SK-N-SH treated with all-trans-retinoic acid at 6 μM for 48 hours (cell line): ENCODE results near the gene PRKCZ.
A peak's percentile ranks its signal among the peaks of the same experiment; 100 is the strongest.

Experiments used
- ATAC-seq: fragments of 200-7000 bp; cut with Tn5 transposase; 3 replicates; pipeline ENCODE4 v1.9.1; 2020; ENCODE audit warnings: mild to moderate bottlenecking, moderate library complexity
- ARNTL ChIP-seq: fragments of 450-650 bp; formaldehyde crosslinking; IDR thresholded peaks from 2 replicates; pipeline ENCODE4 v1.5.0; 2020; ENCODE audit warnings: low read depth, mild to moderate bottlenecking, moderate library complexity, borderline replicate concordance
- BACH2 ChIP-seq: fragments of 250-450 bp; sonication (Bioruptor Pico); IDR thresholded peaks from 2 replicates; pipeline ENCODE4 v1.9.0; 2021; ENCODE audit warnings: mild to moderate bottlenecking, borderline replicate concordance
- CSDC2 ChIP-seq: fragments of 250-450 bp; sonication (Bioruptor Pico); IDR thresholded peaks from 2 replicates; pipeline ENCODE4 v1.5.0; 2020; ENCODE audit warnings: mild to moderate bottlenecking, moderate library complexity
- ESRRG ChIP-seq: fragments of 250-450 bp; sonication (Bioruptor Pico); IDR thresholded peaks from 2 replicates; pipeline ENCODE4 v1.6.1; 2021; ENCODE audit warnings: mild to moderate bottlenecking
- GLIS3 ChIP-seq: fragments of 250-450 bp; sonication (Bioruptor Pico); IDR thresholded peaks from 2 replicates; pipeline ENCODE4 v1.5.0; 2020; ENCODE audit warnings: mild to moderate bottlenecking, moderate library complexity
- ISL1 ChIP-seq: fragments of 250-450 bp; sonication (Bioruptor Pico); IDR thresholded peaks from 2 replicates; pipeline ENCODE4 v2.1.2; 2022; ENCODE audit warnings: mild to moderate bottlenecking, moderate library complexity
- POU6F1 ChIP-seq: fragments of 250-450 bp; sonication (Bioruptor Pico); IDR thresholded peaks from 2 replicates; pipeline ENCODE4 v1.8.0; 2021; ENCODE audit warnings: low read depth, mild to moderate bottlenecking, moderate library complexity, borderline replicate concordance
- RARB ChIP-seq: fragments of 250-450 bp; sonication (Bioruptor Pico); IDR thresholded peaks from 2 replicates; pipeline ENCODE4 v1.8.0; 2021; ENCODE audit warnings: mild to moderate bottlenecking, moderate library complexity
- SNAI2 ChIP-seq: fragments of 250-450 bp; sonication (Bioruptor Pico); IDR thresholded peaks from 2 replicates; pipeline ENCODE4 v1.5.0; 2020; ENCODE audit warnings: mild to moderate bottlenecking, moderate library complexity
- TCF4 ChIP-seq: fragments of 250-450 bp; sonication (Bioruptor Pico); IDR thresholded peaks from 2 replicates; pipeline ENCODE4 v1.8.0; 2021; ENCODE audit warnings: mild to moderate bottlenecking, moderate library complexity, borderline replicate concordance
- TOX ChIP-seq: fragments of 250-450 bp; sonication (Bioruptor Pico); IDR thresholded peaks from 2 replicates; pipeline ENCODE4 v1.8.0; 2021; ENCODE audit warnings: mild to moderate bottlenecking, moderate library complexity, borderline replicate concordance
- ZC3H10 ChIP-seq: fragments of 250-450 bp; sonication (Bioruptor Pico); IDR thresholded peaks from 2 replicates; pipeline ENCODE4 v1.5.1; 2021; ENCODE audit warnings: mild to moderate bottlenecking, moderate library complexity
- ZFP3 ChIP-seq: fragments of 250-450 bp; sonication (Bioruptor Pico); IDR thresholded peaks from 2 replicates; pipeline ENCODE4 v1.5.0; 2020; ENCODE audit warnings: mild to moderate bottlenecking, moderate library complexity
- ZFP30 ChIP-seq: fragments of 450-650 bp; formaldehyde crosslinking; IDR thresholded peaks from 2 replicates; pipeline ENCODE4 v1.5.0; 2022; ENCODE audit warnings: mild to moderate bottlenecking, moderate library complexity
- ZNF565 ChIP-seq: fragments of 450-650 bp; formaldehyde crosslinking; conservative IDR thresholded peaks from 2 replicates; pipeline ENCODE4 v1.5.0; 2020; ENCODE audit warnings: low read depth, mild to moderate bottlenecking, moderate library complexity
- ZNF70 ChIP-seq: fragments of 450-650 bp; formaldehyde crosslinking; IDR thresholded peaks from 2 replicates; pipeline ENCODE4 v1.5.0; 2020; ENCODE audit warnings: mild to moderate bottlenecking, moderate library complexity
- ZNF8 ChIP-seq: fragments of 450-650 bp; formaldehyde crosslinking; IDR thresholded peaks from 2 replicates; pipeline ENCODE4 v1.5.0; 2020; ENCODE audit warnings: mild to moderate bottlenecking, moderate library complexity
- TF ChIP-seq, protein P1 (sequence below): fragments of 250-450 bp; sonication (Bioruptor Pico); IDR thresholded peaks from 2 replicates; pipeline ENCODE4 v1.8.0; 2020; ENCODE audit warnings: mild to moderate bottlenecking, moderate library complexity, borderline replicate concordance
- TF ChIP-seq, protein P2 (sequence below): fragments of 250-450 bp; sonication (Bioruptor Pico); IDR thresholded peaks from 2 replicates; pipeline ENCODE4 v1.5.1; 2020; ENCODE audit warnings: low read depth, mild to moderate bottlenecking, moderate library complexity
- TF ChIP-seq, protein P3 (sequence below): fragments of 250-450 bp; sonication (Bioruptor Pico); IDR thresholded peaks from 2 replicates; pipeline ENCODE4 v1.5.0; 2020; ENCODE audit warnings: mild to moderate bottlenecking, moderate library complexity

Gene PRKCZ

GRCh38 chr1:2193514-2194281 lies 143.5 kb downstream of the PRKCZ start (continued):
- TF ChIP-seq ZNF8 (CRISPR knock-in tag): no peak
- TF ChIP-seq, all 23 proteins: peak for 0

- ATAC-seq: peak; percentile 63
- TF ChIP-seq ZC3H10: no peak
- no peak for TF ChIP-seq GLIS3 (CRISPR knock-in tag)
- no peak for TF ChIP-seq ARNTL
- TF ChIP-seq ZFP3: no peak
- TF ChIP-seq ZNF565 (CRISPR knock-in tag): no peak
- TF ChIP-seq ZNF70: no peak
- TF ChIP-seq, protein P1, sequence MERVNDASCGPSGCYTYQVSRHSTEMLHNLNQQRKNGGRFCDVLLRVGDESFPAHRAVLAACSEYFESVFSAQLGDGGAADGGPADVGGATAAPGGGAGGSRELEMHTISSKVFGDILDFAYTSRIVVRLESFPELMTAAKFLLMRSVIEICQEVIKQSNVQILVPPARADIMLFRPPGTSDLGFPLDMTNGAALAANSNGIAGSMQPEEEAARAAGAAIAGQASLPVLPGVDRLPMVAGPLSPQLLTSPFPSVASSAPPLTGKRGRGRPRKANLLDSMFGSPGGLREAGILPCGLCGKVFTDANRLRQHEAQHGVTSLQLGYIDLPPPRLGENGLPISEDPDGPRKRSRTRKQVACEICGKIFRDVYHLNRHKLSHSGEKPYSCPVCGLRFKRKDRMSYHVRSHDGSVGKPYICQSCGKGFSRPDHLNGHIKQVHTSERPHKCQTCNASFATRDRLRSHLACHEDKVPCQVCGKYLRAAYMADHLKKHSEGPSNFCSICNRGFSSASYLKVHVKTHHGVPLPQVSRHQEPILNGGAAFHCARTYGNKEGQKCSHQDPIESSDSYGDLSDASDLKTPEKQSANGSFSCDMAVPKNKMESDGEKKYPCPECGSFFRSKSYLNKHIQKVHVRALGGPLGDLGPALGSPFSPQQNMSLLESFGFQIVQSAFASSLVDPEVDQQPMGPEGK (CRISPR knock-in tag): no peak
- no peak for TF ChIP-seq RARB (CRISPR knock-in tag)
- TF ChIP-seq BACH2 (CRISPR knock-in tag): no peak
- TF ChIP-seq SNAI2: no peak
- TF ChIP-seq ESRRG (CRISPR knock-in tag): no peak
- TF ChIP-seq, protein P2, sequence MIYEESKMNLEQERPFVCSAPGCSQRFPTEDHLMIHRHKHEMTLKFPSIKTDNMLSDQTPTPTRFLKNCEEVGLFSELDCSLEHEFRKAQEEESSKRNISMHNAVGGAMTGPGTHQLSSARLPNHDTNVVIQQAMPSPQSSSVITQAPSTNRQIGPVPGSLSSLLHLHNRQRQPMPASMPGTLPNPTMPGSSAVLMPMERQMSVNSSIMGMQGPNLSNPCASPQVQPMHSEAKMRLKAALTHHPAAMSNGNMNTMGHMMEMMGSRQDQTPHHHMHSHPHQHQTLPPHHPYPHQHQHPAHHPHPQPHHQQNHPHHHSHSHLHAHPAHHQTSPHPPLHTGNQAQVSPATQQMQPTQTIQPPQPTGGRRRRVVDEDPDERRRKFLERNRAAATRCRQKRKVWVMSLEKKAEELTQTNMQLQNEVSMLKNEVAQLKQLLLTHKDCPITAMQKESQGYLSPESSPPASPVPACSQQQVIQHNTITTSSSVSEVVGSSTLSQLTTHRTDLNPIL (CRISPR knock-in tag): no peak
- TF ChIP-seq TOX (CRISPR knock-in tag): no peak
- TF ChIP-seq TCF4 (CRISPR knock-in tag): no peak
- no peak for TF ChIP-seq ISL1 (CRISPR knock-in tag)
- no peak for TF ChIP-seq CSDC2 (CRISPR knock-in tag)
- no peak for TF ChIP-seq ZFP30 (CRISPR knock-in tag)
- TF ChIP-seq POU6F1 (CRISPR knock-in tag): no peak
- no peak for TF ChIP-seq ZNF8 (CRISPR knock-in tag)
- TF ChIP-seq, all 23 proteins: peak for 0
Observed at GRCh38 chr1:2194319-2194897, 144.2 kb downstream of the PRKCZ start, which contains the start of gene FAAP20. Gene FAAP20, minus strand, starts transcription at chr1:2194772. Its CDS starts 23 bp downstream, at chr1:2194749.

GRCh38 chr1:2194898-2195673 lies 144.9 kb downstream of the PRKCZ start:
- ATAC-seq: peak; percentile 91
- TF ChIP-seq, protein P1 (CRISPR knock-in tag): peak; percentile 89
- TF ChIP-seq, protein P3, sequence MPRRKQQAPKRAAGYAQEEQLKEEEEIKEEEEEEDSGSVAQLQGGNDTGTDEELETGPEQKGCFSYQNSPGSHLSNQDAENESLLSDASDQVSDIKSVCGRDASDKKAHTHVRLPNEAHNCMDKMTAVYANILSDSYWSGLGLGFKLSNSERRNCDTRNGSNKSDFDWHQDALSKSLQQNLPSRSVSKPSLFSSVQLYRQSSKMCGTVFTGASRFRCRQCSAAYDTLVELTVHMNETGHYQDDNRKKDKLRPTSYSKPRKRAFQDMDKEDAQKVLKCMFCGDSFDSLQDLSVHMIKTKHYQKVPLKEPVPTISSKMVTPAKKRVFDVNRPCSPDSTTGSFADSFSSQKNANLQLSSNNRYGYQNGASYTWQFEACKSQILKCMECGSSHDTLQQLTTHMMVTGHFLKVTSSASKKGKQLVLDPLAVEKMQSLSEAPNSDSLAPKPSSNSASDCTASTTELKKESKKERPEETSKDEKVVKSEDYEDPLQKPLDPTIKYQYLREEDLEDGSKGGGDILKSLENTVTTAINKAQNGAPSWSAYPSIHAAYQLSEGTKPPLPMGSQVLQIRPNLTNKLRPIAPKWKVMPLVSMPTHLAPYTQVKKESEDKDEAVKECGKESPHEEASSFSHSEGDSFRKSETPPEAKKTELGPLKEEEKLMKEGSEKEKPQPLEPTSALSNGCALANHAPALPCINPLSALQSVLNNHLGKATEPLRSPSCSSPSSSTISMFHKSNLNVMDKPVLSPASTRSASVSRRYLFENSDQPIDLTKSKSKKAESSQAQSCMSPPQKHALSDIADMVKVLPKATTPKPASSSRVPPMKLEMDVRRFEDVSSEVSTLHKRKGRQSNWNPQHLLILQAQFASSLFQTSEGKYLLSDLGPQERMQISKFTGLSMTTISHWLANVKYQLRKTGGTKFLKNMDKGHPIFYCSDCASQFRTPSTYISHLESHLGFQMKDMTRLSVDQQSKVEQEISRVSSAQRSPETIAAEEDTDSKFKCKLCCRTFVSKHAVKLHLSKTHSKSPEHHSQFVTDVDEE (CRISPR knock-in tag): no peak
